HEK293T (cell line): ENCODE results near the gene MYLK.

Experiments used
- CTBP1 ChIP-seq: fragments of 450-650 bp; IDR thresholded peaks from 2 replicates; pipeline ENCODE4 v1.6.1; 2016; ENCODE audit warnings: borderline replicate concordance
- ELF4 ChIP-seq: fragments of 450-650 bp; IDR thresholded peaks from 2 replicates; pipeline ENCODE4 v1.6.1; 2017; ENCODE audit warnings: antibody characterized with exemption
- FOXA1 ChIP-seq: fragments of 450-650 bp; IDR thresholded peaks from 2 replicates; pipeline ENCODE4 v1.6.1; 2016; ENCODE audit warnings: mild to moderate bottlenecking
- FOXK2 ChIP-seq: fragments of 450-650 bp; IDR thresholded peaks from 2 replicates; pipeline ENCODE4 v1.6.1; 2016; ENCODE audit warnings: mild to moderate bottlenecking
- FOXM1 ChIP-seq: fragments of 450-650 bp; IDR thresholded peaks from 2 replicates; pipeline ENCODE4 v1.6.1; 2017; ENCODE audit warnings: mild to moderate bottlenecking, borderline replicate concordance
- L3MBTL2 ChIP-seq: fragments of 450-650 bp; conservative IDR thresholded peaks from 2 replicates; pipeline ENCODE4 v1.6.1; 2016; ENCODE audit warnings: mild to moderate bottlenecking
- NFRKB ChIP-seq: fragments of 450-650 bp; IDR thresholded peaks from 2 replicates; pipeline ENCODE4 v1.6.1; 2016; ENCODE audit warnings: mild to moderate bottlenecking, moderate library complexity
- SP1 ChIP-seq: fragments of 450-650 bp; IDR thresholded peaks from 2 replicates; pipeline ENCODE4 v1.6.1; 2017
- SUZ12 ChIP-seq: fragments of 450-650 bp; IDR thresholded peaks from 2 replicates; pipeline ENCODE4 v1.6.1; 2016; ENCODE audit warnings: mild to moderate bottlenecking
- ZNF384 ChIP-seq: fragments of 450-650 bp; IDR thresholded peaks from 2 replicates; pipeline ENCODE4 v1.6.1; 2016

GRCh38 chr3:123881771-123882170, 2.4 kb downstream of the MYLK start:
- TF ChIP-seq SUZ12 (no peak), FOXM1 (no peak), CTBP1 (no peak), FOXA1 (no peak), FOXK2 (no peak), ELF4 (no peak), NFRKB (no peak), SP1 (no peak), ZNF384 (no peak), L3MBTL2 (no peak)
